Measurements from ENCODE around the gene TTC4.

DNA sequence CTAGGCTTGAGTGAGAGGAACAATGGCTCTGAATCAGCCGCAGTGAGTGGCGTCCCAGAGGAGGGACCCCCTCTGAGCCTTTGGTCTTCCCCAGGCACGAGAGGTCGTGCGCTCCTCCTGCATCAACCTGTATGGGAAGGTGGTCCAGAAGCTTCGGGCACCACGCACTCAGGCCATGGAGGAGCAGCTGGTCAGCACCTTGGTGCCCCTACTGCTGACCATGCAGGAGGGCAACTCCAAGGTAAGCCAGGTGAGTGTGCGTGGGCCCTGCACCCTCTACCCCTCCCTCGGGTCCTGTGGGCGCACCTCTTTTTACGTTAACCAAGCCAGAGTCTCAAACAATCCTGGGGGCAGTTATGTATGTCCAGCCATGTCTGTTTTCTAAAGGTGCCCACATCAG lies 13.7 kb upstream of the TTC4 start:
- TF ChIP-seq, protein P1, sequence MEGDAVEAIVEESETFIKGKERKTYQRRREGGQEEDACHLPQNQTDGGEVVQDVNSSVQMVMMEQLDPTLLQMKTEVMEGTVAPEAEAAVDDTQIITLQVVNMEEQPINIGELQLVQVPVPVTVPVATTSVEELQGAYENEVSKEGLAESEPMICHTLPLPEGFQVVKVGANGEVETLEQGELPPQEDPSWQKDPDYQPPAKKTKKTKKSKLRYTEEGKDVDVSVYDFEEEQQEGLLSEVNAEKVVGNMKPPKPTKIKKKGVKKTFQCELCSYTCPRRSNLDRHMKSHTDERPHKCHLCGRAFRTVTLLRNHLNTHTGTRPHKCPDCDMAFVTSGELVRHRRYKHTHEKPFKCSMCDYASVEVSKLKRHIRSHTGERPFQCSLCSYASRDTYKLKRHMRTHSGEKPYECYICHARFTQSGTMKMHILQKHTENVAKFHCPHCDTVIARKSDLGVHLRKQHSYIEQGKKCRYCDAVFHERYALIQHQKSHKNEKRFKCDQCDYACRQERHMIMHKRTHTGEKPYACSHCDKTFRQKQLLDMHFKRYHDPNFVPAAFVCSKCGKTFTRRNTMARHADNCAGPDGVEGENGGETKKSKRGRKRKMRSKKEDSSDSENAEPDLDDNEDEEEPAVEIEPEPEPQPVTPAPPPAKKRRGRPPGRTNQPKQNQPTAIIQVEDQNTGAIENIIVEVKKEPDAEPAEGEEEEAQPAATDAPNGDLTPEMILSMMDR (IDR thresholded peaks at IDR 0.05; ENCODE audit: poor library complexity): no peak
- no peak for TF ChIP-seq EZH2 (IDR thresholded peaks at IDR 0.05; ENCODE audit: borderline replicate concordance)

Measured in hepatocyte (in vitro differentiated cells).